GM19023 (cell line): ENCODE data around the gene SPNS2.

ENCODE experiments used
- ATAC-seq: cut with Tn5 transposase; IDR thresholded peaks from one replicate; pipeline ENCODE4 v1.9.1; 2021; ENCODE audit warnings: mild to moderate bottlenecking, moderate library complexity; ENCODE audit not compliant: unreplicated experiment

The SPNS2 gene

DNA sequence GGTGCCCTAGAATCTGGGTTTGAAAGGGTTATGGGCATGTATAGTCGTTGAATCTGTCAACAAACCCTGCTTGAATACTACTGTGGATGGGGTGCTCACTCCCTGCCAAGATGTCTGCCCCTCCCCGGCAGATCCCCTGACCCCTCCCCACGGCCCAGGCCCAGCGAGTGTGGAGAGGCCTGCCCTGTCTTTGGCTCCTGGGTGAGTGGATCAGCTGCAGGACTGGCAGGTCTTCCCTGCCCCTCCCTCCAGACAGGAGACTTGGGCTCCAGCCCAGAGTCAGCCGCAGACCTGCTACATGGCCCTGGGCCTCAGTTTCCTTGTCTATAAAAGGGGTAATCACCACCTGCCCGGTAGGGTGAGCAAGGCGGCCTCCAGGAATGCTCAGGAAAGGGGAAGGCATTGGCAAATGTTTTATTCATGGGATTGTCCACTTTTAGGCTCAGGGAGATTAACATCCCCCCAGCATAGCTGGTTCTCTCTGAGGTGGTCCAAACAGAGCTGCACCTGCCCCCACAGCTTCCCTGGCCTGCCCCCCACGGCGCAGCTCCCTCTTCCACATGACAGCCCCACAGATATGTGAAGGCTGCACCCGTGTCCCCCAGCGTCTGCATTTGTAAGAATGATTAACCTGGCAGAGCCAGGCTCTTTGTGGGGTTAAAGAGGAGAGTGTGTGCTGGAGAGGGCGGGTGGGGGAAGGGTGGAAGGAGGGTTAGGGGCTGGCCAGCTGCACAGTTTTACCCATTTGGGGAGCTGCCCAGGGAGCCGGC, 18.5 kb upstream of the SPNS2 start:
- no peak for ATAC-seq

DNA sequence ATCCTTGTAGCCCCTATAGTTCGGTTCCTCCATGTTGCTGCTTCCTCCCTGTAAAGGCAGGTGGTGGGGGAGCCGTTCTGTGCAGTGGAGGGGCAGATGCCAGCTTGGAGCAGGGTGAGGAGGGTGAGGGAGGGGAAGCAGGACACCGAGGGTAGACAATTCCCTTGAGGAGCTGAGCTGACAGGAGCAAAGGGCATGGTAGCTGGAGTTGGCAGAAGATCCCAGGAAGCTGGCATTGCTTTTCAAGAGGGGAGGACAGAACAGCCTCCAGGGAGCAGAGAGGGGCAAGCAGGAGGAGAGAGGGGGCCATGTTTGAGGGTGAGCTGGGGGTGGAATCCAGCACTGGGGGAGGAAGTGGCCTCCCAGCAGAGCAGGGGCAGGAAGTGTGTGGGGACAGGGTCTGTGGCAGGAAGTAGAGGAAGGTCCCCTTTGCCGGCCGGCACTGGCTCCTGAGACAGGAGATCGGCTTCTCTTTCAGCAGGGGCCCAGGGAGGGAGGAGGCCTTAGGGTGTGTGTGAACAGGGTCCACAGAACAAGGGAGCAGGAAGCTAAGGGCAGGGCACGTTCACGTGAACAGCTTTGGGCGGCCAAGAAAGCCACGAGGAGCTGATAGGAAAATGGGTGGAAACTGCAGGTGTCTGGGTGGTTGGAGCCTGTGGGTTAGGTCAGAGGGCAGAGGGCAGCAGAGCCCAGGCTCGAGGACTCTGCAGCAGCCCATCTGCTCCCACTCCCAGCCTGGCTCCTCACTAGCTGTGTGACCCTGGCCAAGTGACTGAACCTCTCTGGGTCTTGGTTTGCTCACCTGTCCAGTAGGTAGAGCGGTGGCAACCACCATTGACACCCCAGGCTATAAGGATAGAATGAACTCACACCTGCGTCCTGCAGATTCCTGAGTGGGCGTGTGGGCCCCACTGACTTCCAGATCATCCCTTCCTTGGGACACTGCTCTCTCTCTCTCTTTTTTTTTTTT, 17.5 kb upstream of the SPNS2 start:
- ATAC-seq: no peak

DNA sequence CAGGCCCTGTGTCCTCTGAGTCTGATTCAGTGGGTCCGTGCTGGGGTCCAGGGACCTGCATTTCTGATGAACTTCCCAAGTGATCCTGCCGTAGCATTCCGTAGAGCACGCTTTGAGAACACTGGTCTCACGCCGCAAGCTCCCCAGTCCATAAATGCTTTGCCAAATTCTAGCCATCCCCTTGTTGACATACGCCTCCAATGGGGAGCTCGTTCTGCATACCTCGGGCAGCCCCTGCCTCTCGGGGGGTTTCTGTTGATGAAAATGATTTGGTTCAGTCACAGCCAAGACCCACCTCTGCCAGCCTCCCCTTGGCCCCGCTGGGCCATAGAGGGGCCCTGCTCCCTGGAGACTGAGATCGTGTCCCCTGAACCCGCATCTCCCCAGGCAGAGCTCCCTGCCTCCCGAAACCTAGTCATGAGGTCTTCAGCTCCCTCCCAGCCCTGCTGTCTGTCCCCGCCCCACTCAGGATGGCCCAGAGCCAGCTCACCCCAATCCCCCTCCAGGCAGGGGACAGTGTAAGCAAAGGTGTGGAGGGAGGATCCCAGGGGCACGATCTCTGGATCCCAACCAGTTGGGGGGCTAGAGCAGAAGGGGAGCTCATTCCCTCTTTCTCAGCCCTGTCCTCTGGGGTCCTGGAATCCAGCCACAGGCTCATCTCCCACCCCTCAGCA, 16.2 kb upstream of the SPNS2 start:
- no peak for ATAC-seq

GRCh38 chr17:4483012-4483840, 15.5 kb upstream of the SPNS2 start:
- no peak for ATAC-seq

DNA sequence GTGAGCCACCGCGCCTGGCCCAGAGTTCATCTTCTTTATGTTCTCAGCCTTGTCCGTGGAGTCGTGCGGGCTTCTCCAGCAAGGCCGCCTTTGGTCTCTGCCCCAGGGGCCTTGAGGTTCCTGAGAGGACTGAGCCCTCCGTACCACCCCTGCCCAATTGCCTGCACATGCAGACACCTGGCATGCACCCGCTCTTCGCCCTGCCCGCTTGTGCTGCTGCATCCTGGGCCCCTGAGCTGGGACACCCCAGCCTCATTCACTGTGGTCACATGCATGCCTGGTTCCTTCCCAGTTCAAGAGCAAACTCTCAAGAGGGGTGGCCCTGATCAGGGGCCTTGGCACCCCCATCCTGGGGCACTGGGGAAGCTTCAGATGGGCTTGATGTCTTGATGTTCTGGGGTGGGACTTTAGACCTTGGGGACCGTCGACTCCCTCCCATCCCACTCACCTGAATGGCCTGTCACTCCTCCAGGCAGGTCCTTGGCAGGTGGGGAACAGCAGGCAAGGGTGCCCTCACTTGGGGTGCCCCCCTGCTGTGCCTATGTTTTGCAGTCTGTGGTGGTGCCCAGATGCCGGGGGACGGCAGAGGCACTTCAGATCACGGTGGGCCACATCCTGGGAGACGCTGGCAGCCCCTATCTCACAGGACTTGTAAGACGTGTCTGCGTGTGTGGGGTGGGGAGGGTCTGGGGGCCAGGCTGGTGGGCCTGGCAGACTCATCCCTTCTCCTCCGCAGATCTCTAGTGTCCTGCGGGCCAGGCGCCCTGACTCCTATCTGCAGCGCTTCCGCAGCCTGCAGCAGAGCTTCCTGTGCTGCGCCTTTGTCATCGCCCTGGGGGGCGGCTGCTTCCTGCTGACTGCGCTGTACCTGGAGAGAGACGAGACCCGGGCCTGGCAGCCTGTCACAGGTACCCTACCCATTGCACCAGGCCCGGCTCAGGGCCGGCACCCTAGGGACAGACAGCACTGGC, 12.7 kb upstream of the SPNS2 start:
- no peak for ATAC-seq

- ATAC-seq: no peak
These were observed 11.4 kb upstream of the SPNS2 start for GRCh38 chr17:4487296-4487695.

DNA sequence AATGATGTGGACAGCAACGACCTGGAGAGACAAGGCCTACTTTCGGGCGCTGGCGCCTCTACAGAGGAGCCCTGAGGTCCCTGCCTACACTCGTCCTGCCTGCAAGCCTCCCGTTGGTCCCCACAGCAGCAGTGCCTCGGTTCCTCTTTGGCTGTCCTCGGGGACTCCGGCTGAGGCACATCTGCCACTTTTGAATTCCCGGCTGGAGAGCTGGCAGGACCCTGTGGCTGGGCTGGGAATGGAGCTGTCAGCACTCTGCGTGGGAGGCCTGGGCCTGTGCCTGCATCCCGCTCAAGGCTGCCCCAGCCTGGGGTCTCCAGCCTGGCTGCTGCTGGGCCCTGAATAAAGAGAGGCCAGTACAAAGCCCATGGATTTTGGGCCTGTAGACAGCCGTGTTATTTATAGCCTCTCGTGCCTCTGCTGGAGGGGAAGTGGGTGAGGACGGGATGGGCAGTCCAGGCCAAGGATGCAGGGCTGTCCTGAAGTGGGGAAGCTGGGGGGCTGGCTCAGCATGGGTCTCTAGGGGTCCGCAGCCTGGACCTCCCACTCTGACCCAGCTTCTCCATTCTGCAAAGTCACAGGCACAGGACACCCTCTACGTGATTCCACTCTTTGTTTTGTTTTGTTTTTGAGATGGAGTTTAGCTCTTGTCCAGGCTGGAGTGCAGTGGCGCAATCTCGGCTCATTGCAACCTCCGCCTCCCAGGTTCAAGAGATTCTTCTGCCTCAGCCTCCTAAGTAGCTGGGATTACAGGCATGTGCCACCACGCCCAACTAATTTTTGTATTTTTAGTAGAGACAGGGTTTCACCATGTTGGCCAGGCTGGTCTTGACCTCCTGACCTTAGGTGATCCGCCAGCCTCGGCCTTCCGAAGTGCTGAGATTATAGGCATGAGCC, 10.6 kb upstream of the SPNS2 start:
- no peak for ATAC-seq

DNA sequence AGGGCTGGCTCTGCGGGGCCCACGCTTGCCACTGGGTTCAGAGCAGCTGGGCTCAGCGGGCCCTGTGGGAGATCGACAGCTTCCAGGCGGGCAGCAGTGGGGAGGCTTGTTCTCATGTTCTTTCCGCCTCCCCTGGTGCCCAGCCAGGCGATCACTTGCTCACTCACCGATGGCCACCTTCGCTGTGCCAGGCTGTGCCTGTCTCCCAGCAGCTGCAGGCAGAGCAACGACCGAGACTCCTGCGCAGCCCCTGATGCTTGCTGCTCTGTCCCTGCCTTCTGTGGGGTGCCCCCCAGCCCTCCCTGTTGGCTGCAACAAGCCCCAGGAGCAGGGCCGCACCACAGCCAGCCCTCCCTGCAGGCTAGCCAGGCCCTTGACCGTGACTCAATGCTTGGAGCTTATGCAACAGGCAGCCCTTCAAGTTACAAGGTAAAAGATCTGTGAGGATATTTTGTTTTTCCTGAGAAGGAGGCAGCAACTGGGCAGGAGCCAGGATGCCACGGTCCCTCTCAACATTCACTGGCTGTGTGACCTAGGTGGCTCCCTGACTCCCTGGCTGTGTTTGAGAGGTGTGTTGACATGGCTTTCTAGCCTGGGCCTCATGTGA, 9.6 kb upstream of the SPNS2 start:
- ATAC-seq: no peak

GRCh38 chr17:4490109-4490591, 8.5 kb upstream of the SPNS2 start:
- no peak for ATAC-seq

DNA sequence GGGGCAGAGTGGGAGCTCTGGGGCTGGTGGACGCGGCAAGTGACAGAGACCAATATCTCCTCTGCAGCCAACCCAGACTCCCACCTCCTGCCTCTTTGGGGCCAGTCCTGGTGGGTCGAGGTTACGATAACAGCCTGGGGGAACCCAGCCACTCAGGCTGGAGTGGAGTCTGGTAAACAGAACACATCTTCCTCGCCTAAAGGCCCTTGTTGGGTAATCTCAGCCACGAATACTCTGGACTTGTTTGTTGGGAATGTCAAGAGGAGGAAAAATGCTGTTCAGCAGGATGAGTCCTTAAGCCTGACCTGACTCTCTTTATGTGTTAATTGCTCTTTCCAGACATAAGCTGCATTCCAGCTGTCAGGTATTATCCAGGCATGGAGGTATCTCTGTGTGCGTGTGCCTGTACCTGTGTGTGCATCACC, 8.0 kb upstream of the SPNS2 start:
- ATAC-seq: no peak

- ATAC-seq: no peak
These were observed 5.7 kb upstream of the SPNS2 start for GRCh38 chr17:4492721-4493561.

GRCh38 chr17:4497101-4497824, 1.4 kb upstream of the SPNS2 start:
- no peak for ATAC-seq

- no peak for ATAC-seq
These were observed 930 bp downstream of the SPNS2 start for GRCh38 chr17:4499431-4500190.

DNA sequence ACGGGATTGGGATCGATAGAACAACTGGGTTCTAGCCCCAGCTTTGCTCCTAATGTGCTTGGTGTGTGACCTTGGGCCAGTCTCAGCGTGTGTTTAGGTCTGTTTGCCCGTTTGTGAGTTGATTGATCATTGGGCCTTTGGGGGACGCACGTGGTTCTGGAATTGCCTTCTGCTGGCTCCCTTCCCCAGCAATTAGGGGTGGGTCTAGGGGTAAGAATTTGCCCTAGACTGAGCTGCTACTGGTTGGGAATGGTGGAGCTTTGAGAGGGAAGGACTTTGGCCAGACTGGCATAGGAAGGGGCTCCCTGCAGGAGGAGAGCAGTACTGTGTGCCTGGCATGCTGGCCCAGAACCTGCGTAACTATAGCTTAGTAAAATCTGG, 1.5 kb downstream of the SPNS2 start:
- no peak for ATAC-seq

GRCh38 chr17:4501295-4501949, 2.7 kb downstream of the SPNS2 start:
- ATAC-seq: no peak
